ENCODE results near the gene PBRM1.

Gene PBRM1

DNA sequence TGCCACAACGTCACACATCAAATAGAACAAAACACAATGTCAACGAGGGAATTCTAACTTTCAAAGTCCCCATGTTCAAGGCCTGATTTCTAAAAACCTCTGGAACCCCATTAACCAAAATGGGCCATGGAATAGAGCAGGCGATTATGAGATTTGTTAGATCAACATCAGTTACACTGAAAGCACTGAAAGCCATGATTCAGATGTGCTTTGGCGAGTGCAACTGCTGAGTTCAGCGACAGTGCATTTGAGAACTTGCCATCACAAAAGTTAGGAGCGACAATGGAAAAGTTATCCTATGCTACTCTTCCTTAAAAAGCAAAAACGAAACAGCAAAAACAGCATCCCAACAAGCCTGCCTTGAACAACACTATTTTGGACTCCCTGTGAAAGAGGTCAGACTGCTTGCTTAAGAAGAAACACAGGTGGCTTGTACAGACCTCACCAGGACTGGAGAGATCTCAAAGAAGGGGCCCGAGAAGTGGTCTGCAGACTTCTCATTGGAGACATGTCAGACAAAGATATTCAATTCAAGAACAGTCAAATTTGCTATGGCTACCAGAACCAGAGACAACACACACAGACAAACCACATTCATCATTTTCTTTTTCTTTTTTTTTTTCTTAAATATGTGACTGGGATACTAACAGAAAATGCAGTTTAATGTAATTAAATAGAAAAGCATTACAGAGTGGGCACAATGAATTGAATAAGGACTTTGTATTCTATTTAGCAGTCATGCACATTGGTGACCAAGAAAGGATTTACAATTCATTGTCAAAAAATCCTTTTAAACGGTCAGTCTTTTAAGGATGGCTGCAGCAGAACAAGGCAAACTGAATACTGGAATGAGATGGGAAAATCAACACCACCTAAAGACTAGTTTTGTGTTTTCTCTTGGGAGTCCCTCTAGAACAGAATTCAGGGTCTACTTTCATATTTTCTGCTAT, 128.4 kb downstream of the PBRM1 start:
- TF ChIP-seq, protein P1, sequence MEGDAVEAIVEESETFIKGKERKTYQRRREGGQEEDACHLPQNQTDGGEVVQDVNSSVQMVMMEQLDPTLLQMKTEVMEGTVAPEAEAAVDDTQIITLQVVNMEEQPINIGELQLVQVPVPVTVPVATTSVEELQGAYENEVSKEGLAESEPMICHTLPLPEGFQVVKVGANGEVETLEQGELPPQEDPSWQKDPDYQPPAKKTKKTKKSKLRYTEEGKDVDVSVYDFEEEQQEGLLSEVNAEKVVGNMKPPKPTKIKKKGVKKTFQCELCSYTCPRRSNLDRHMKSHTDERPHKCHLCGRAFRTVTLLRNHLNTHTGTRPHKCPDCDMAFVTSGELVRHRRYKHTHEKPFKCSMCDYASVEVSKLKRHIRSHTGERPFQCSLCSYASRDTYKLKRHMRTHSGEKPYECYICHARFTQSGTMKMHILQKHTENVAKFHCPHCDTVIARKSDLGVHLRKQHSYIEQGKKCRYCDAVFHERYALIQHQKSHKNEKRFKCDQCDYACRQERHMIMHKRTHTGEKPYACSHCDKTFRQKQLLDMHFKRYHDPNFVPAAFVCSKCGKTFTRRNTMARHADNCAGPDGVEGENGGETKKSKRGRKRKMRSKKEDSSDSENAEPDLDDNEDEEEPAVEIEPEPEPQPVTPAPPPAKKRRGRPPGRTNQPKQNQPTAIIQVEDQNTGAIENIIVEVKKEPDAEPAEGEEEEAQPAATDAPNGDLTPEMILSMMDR (IDR thresholded peaks at IDR 0.05; ENCODE audit: low read depth, low read length) = no peak
- no peak overlapping the region for H3K4me3 ChIP-seq (ENCODE audit: low read depth, low read length)

DNA sequence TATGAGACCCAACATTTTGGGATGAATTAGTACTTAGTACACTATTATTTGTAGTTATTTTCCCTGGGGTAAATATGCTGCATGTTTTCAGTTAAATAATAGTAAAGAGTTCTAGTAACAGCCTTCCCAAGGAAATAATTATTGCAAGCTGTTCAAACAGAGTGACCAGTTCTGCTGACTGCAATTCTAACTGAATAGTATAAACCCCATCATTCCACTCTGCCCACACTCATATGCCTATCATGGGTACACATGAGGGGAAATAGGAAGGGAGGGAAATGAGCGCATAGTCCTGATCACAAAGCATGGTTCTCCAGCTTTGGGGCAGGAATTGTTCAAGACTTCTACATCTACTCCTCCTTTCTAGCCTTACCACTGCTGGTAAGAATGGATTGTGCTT, 130.7 kb downstream of the PBRM1 start:
- no peak overlapping the region for H3K4me3 ChIP-seq (ENCODE audit: low read depth, low read length)
- TF ChIP-seq, protein P1 (IDR thresholded peaks at IDR 0.05; ENCODE audit: low read depth, low read length) = no peak

DNA sequence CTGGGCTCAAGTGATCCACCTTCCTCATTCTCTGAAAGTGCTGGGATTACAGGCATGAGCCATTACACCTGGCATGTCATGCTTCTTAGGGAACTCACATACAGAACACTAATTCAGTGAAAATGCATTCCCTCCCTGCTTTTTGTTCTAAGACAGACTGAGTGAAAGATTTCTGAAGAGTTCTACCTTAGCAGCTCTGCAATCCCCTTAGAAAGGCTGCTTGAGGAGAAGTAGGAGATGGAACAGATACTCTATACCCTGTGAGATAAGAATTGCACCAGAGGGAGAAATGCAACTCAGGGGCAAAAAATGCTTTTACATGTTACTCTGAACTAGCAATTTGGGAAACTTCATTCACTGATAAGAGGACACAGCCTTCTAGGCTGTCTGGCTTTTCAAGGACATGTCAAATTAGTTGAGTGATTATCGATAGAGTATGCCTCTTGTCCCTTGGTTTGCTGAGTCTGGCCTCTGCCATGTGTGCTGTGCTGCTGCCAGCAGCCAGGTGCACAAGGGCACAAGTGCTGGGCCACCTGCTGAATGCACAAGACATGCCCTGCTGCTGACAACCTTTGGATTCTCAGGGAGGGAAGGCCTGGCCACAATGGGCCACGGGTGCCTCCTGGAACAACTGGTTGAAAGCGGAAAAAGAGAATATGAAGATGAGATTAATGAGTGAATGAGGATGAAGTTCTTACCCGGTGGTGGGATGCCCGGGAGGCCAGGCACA, 131.5 kb downstream of the PBRM1 start:
- TF ChIP-seq, protein P1 (IDR thresholded peaks at IDR 0.05; ENCODE audit: low read depth, low read length) = no peak
- no peak overlapping the region for H3K4me3 ChIP-seq (ENCODE audit: low read depth, low read length)

DNA sequence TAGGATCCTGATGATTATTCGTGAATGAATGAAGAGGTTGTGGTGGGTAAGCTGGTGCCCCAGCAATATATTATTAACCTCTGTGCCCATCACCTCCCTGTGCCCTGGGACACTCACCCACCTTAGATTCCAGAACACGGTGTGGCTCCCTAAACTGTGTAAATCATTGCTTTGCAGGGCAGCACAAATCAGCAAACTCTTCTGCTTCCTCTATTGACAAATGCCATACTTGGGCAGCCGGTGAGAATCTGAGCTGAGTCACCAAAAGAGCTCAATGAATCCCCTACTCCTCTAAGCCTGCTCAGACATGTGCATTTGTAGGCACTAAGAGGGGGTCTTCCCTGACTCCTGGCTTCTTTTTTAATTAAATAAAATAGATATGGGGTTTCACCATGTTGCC, 133.6 kb downstream of the PBRM1 start:
- TF ChIP-seq, protein P1 (IDR thresholded peaks at IDR 0.05; ENCODE audit: low read depth, low read length) = no peak
- no peak overlapping the region for H3K4me3 ChIP-seq (ENCODE audit: low read depth, low read length)

DNA sequence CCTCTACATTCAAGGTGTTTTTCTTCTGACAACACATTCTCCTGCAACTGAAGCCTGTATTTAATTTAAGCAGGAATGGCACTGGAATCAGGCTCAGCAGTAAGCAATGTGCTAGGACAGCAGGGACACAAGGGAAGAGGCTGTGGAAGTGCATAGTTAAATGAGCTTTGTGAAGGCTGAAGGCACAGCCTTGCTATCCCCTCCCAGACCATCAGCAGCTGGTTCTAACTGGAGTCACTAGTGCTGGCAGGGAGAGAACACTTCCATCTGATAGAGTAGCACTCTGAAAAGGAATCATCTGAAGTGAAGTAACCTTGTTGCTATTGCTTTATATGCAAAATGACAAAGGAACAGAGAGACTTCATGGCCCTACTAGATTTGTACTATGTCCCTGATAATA, 134.6 kb downstream of the PBRM1 start:
- H3K4me3 ChIP-seq (ENCODE audit: low read depth, low read length) = no peak overlapping the region
- TF ChIP-seq, protein P1 (IDR thresholded peaks at IDR 0.05; ENCODE audit: low read depth, low read length) = no peak

DNA sequence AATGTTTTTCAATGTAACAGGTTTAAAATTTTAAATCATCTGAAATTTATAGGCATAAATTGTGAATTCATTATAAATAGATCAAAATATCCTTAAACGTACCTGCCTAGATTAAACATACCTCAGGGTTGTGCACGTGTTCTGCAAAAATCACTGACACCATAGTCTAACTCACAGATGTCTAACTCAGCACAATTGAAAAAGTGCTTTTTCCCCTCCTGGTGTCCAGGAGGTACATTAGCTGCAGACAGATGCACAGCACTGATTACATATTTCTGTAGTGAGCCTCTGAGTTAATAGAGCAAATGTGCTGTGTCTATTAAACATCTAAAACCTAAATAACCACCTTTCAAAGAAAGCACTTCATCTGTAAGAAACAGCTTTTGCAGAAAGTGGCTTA, 138.6 kb downstream of the PBRM1 start:
- TF ChIP-seq, protein P1 (IDR thresholded peaks at IDR 0.05; ENCODE audit: low read depth, low read length) = no peak

More for the DNA sequence above, 138.6 kb downstream of the PBRM1 start:
- no peak overlapping the region for H3K4me3 ChIP-seq (ENCODE audit: low read depth, low read length)
